ENCODE measurements around the gene NAA60. TPM values are rescaled to one million over a fixed set of nuclear protein-coding genes. Genes with fewer than 3 reads are reported as not detected.
A peak's percentile ranks its signal among the peaks of the same experiment; 100 is the strongest.

NAA60 gene
- total RNA-seq, 1 donor from 2014 or later: 38.2 TPM

- Histone ChIP-seq H3K4me3 (peak overlapping the region; percentile 73), H3K27ac (replicated peaks) (peak overlapping the region; percentile 86), H3K27me3 (ENCODE audit: low read depth) (no peaks in the 10 kb centered on the region), H3K36me3 (peaks cover 22% of the 10 kb centered on the region), H3K4me1 (peaks cover 19% of the 10 kb centered on the region), H3K9me3 (replicated peaks) (peaks cover 14% of the 10 kb centered on the region)
- no peak for TF ChIP-seq CTCF (IDR thresholded peaks at IDR 0.05; ENCODE audit: borderline replicate concordance)
- DNase-seq: no peak
- intact Hi-C loops (cut with micrococcal nuclease): no loop called here
These were observed 530 bp downstream of the NAA60 start for GRCh38 chr16:3444032-3444388.

GRCh38 chr16:3454093-3454492 lies 10.6 kb downstream of the NAA60 start:
- H3K27me3 ChIP-seq (ENCODE audit: low read depth): no peaks in the 10 kb centered on the region
- H3K36me3 ChIP-seq: peaks cover 9% of the 10 kb centered on the region
- intact Hi-C loops (cut with micrococcal nuclease): no loop called here
- no peaks in the 10 kb centered on the region for H3K9me3 ChIP-seq (replicated peaks)
- H3K27ac ChIP-seq (replicated peaks): peak overlapping the region; percentile 99
- no peak for TF ChIP-seq CTCF (IDR thresholded peaks at IDR 0.05; ENCODE audit: borderline replicate concordance)
- peaks cover 42% of the 10 kb centered on the region for H3K4me1 ChIP-seq
- no peak for DNase-seq
- H3K4me3 ChIP-seq: no peak overlapping the region

GRCh38 chr16:3454631-3455147 lies 11.2 kb downstream of the NAA60 start:
- peaks cover 48% of the 10 kb centered on the region for H3K4me1 ChIP-seq
- peaks cover 5% of the 10 kb centered on the region for H3K36me3 ChIP-seq
- no peaks in the 10 kb centered on the region for H3K27me3 ChIP-seq (ENCODE audit: low read depth)
- no peak overlapping the region for H3K4me3 ChIP-seq
- DNase-seq: no peak
- intact Hi-C loops (cut with micrococcal nuclease): no loop called here
- TF ChIP-seq CTCF (IDR thresholded peaks at IDR 0.05; ENCODE audit: borderline replicate concordance): no peak
- H3K9me3 ChIP-seq (replicated peaks): no peaks in the 10 kb centered on the region
- H3K27ac ChIP-seq (replicated peaks): peak overlapping the region; percentile 99

- H3K4me1 ChIP-seq: peaks cover 78% of the 10 kb centered on the region
- H3K9me3 ChIP-seq (replicated peaks): no peaks in the 10 kb centered on the region
- no peaks in the 10 kb centered on the region for H3K27me3 ChIP-seq (ENCODE audit: low read depth)
- intact Hi-C loops (cut with micrococcal nuclease): no loop called here
- no peaks in the 10 kb centered on the region for H3K36me3 ChIP-seq
- H3K4me3 ChIP-seq: peak overlapping the region; percentile 92
- peak; percentile 92 for DNase-seq
- peak overlapping the region; percentile 99 for H3K27ac ChIP-seq (replicated peaks)
- peak; percentile 66 for TF ChIP-seq CTCF (IDR thresholded peaks at IDR 0.05; ENCODE audit: borderline replicate concordance)
These were observed 14.2 kb downstream of the NAA60 start for GRCh38 chr16:3457434-3458252.

- Histone ChIP-seq H3K4me1 (peaks cover 85% of the 10 kb centered on the region), H3K27ac (replicated peaks) (peak overlapping the region; percentile 99), H3K4me3 (peak overlapping the region; percentile 92), H3K9me3 (replicated peaks) (no peaks in the 10 kb centered on the region), H3K36me3 (no peaks in the 10 kb centered on the region), H3K27me3 (ENCODE audit: low read depth) (no peaks in the 10 kb centered on the region)
- TF ChIP-seq CTCF (IDR thresholded peaks at IDR 0.05; ENCODE audit: borderline replicate concordance): no peak
- intact Hi-C loops (cut with micrococcal nuclease): no loop called here
- no peak for DNase-seq
These were observed 14.9 kb downstream of the NAA60 start for GRCh38 chr16:3458278-3458851.

All from left ventricle myocardium inferior (tissue), 1 donor.